Activated T-cell treated with anti-CD3 and anti-CD28 coated beads for 4 hours (primary cell): ENCODE data around the gene SPATA1.
"Not testable (repeated sequence)": the region's sequence is repeated elsewhere in the genome, so short reads cannot be mapped to it uniquely, and the experiment has no call there.

ENCODE experiments used
- DNase-seq: peaks from one replicate; pipeline ENCODE4 v3.0.0-alpha.2; 2020

The SPATA1 gene

GRCh38 chr1:84509029-84509428 lies 2.8 kb downstream of the SPATA1 start:
- DNase-seq, result no peak

GRCh38 chr1:84510165-84510564 lies 4.0 kb downstream of the SPATA1 start:
- no peak for DNase-seq

- DNase-seq, result no peak
These were observed 4.5 kb downstream of the SPATA1 start for GRCh38 chr1:84510668-84511067.

GRCh38 chr1:84524590-84524989 lies 18.4 kb downstream of the SPATA1 start:
- no peak for DNase-seq

GRCh38 chr1:84525779-84526178 lies 19.6 kb downstream of the SPATA1 start:
- DNase-seq, result no peak

GRCh38 chr1:84538599-84538998 lies 32.4 kb downstream of the SPATA1 start:
- no peak for DNase-seq

GRCh38 chr1:84539972-84540371 lies 33.8 kb downstream of the SPATA1 start:
- no peak for DNase-seq

GRCh38 chr1:84540759-84541158 lies 34.6 kb downstream of the SPATA1 start:
- no peak for DNase-seq

GRCh38 chr1:84541679-84542078 lies 35.5 kb downstream of the SPATA1 start:
- DNase-seq, result no peak

- no peak for DNase-seq
These were observed 44.6 kb downstream of the SPATA1 start for GRCh38 chr1:84550826-84551225.

GRCh38 chr1:84569216-84569615 lies 63.0 kb downstream of the SPATA1 start:
- DNase-seq, result no peak

- DNase-seq, result no peak
These were observed 64.4 kb downstream of the SPATA1 start for GRCh38 chr1:84570436-84571149.

- DNase-seq, result no peak
These were observed 65.0 kb downstream of the SPATA1 start for GRCh38 chr1:84571150-84571535.

- DNase-seq, result no peak
These were observed 67.3 kb downstream of the SPATA1 start for GRCh38 chr1:84573481-84573966.

GRCh38 chr1:84573967-84574842 lies 68.0 kb downstream of the SPATA1 start, which contains the start of gene CTBS:
Gene CTBS, minus strand, starts transcription at chr1:84574440. Its CDS starts 25 bp downstream, at chr1:84574415.
- peak; percentile 78 for DNase-seq

GRCh38 chr1:84574936-84575335 lies 68.8 kb downstream of the SPATA1 start:
- no peak for DNase-seq

- no peak for DNase-seq
These were observed 75.5 kb downstream of the SPATA1 start for GRCh38 chr1:84581648-84582047.

- no peak for DNase-seq
These were observed 76.8 kb downstream of the SPATA1 start for GRCh38 chr1:84582802-84583587.

- no peak for DNase-seq
These were observed 77.5 kb downstream of the SPATA1 start for GRCh38 chr1:84583648-84584047.

GRCh38 chr1:84584126-84584525 lies 77.9 kb downstream of the SPATA1 start:
- no peak for DNase-seq

GRCh38 chr1:84585803-84586202 lies 79.6 kb downstream of the SPATA1 start:
- no peak for DNase-seq

- no peak for DNase-seq
These were observed 80.9 kb downstream of the SPATA1 start for GRCh38 chr1:84587099-84587498.

GRCh38 chr1:84594959-84595358 lies 88.8 kb downstream of the SPATA1 start:
- not testable (repeated sequence) for DNase-seq
